ENCODE data around the gene MAF. TPM values are rescaled to one million over a fixed set of nuclear protein-coding genes. Genes with fewer than 3 reads are reported as not detected.

Gene MAF
- total and polyA plus RNA-seq, 2 experiments from 2014 or later: 3.7 to 21.5 TPM

DNA sequence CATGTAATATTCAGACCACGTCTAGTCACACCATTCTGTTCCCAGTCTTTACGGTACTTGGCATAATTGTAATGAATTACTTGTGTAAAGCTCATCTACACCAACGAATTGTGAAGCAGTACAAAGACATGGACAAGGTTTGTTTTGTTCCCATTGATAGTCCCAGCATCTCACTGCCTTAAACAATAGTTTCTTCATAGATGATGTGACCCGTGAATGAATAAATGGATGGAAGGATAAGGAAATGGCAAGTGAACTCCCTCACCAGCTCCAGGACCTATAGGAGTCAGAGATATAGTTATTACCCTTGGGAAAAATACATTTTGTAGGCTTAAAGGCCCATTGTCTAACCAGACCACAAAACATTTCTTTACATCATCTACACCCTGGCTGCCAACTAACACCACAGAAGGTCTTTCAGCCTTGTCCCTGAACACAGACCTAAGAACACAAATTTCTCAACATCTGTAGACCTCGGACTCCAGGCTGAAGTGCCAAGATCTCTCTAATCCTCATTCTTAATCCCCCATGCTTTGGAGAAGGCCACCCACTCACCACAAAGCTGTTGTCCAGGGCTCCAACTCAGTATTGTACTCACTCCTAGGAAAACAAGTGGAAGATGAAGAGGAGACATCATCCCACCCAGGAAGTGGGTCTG is 38.2 kb downstream of the MAF start:
- Histone ChIP-seq H3K27me3 (no peaks in the 10 kb centered on the region), H3K36me3 (no peaks in the 10 kb centered on the region), H3K9me3 (ENCODE audit: low read depth) (no peaks in the 10 kb centered on the region), H3K4me1 (ENCODE audit: low read depth) (peaks cover 3% of the 10 kb centered on the region), H3K4me3 (no peak overlapping the region), H3K27ac (no peak overlapping the region)
- DNase-seq (ENCODE audit: low read depth in 1 of 2, low spot score in 1 of 2): no peak
- TF ChIP-seq, protein P1, sequence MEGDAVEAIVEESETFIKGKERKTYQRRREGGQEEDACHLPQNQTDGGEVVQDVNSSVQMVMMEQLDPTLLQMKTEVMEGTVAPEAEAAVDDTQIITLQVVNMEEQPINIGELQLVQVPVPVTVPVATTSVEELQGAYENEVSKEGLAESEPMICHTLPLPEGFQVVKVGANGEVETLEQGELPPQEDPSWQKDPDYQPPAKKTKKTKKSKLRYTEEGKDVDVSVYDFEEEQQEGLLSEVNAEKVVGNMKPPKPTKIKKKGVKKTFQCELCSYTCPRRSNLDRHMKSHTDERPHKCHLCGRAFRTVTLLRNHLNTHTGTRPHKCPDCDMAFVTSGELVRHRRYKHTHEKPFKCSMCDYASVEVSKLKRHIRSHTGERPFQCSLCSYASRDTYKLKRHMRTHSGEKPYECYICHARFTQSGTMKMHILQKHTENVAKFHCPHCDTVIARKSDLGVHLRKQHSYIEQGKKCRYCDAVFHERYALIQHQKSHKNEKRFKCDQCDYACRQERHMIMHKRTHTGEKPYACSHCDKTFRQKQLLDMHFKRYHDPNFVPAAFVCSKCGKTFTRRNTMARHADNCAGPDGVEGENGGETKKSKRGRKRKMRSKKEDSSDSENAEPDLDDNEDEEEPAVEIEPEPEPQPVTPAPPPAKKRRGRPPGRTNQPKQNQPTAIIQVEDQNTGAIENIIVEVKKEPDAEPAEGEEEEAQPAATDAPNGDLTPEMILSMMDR (IDR thresholded peaks at IDR 0.05; ENCODE audit: low read depth, low read length): no peak

DNA sequence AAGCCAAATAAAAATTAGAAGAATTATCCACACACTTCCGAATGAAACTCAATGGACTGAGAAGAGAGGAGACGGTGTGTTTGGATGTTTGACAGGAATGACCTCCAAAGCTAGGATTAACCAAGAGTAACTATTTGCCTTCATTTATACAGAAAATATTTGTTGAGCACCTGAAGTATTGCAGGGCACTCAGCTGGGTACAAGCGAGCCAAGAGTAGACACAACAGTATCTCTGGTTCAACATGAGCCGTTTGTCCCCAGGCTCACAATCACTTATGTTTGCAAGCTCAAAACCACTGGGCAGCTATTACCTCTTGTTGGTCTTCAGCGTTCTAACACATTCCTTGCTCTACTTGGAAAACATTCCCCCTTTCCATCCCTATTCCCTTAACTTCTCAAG is 38.8 kb downstream of the MAF start:
- no peak overlapping the region for H3K4me3 ChIP-seq
- no peak overlapping the region for H3K27ac ChIP-seq
- TF ChIP-seq, protein P1 (IDR thresholded peaks at IDR 0.05; ENCODE audit: low read depth, low read length): no peak
- H3K36me3 ChIP-seq: no peaks in the 10 kb centered on the region
- H3K9me3 ChIP-seq (ENCODE audit: low read depth): no peaks in the 10 kb centered on the region
- no peaks in the 10 kb centered on the region for H3K27me3 ChIP-seq
- H3K4me1 ChIP-seq (ENCODE audit: low read depth): peaks cover 3% of the 10 kb centered on the region
- no peak for DNase-seq (ENCODE audit: low read depth in 1 of 2, low spot score in 1 of 2)

DNA sequence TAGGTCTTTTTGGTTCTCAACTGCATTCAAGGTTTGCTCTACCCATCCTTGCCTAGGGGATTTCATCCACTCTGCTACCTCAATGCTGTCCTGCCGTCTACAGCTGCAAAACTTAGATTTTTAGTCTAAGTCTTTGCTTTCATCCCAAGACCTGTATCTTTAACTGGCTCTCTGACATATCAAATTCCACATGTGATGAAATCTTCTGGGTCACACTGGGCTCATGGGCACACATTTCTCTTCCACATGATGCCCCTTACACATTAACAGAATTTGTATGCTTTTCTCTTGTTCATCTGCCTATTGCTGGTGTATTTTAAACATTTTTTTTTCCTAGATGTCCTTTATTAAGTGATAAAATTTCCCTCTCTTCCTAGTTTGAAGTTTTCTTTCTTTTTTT is 39.6 kb downstream of the MAF start:
- no peaks in the 10 kb centered on the region for H3K9me3 ChIP-seq (ENCODE audit: low read depth)
- no peak for DNase-seq (ENCODE audit: low read depth in 1 of 2, low spot score in 1 of 2)
- H3K27ac ChIP-seq: no peak overlapping the region
- H3K4me1 ChIP-seq (ENCODE audit: low read depth): peaks cover 3% of the 10 kb centered on the region
- no peaks in the 10 kb centered on the region for H3K36me3 ChIP-seq
- no peak overlapping the region for H3K4me3 ChIP-seq
- TF ChIP-seq, protein P1 (IDR thresholded peaks at IDR 0.05; ENCODE audit: low read depth, low read length): no peak
- no peaks in the 10 kb centered on the region for H3K27me3 ChIP-seq

DNA sequence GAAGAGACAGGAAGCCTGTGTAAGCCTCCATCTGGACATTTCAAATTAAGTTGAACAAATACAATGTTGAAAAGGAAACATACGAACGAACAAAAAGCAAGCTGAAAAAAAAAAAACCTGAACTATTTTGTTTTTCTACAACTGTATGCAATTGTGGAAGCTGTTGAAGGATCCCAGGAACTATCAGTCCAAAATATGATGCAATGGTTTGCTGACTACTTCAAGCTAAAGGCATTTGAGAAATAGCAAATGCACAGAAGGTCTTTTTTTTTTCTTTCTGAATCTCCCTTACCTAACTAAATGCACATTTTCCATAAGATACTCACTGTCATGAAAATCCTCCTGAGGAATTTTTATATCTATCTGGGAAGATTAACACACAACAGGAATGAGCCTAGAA is 40.2 kb downstream of the MAF start:
- TF ChIP-seq, protein P1 (IDR thresholded peaks at IDR 0.05; ENCODE audit: low read depth, low read length): no peak
- DNase-seq (ENCODE audit: low read depth in 1 of 2, low spot score in 1 of 2): no peak
- no peak overlapping the region for H3K4me3 ChIP-seq

DNA sequence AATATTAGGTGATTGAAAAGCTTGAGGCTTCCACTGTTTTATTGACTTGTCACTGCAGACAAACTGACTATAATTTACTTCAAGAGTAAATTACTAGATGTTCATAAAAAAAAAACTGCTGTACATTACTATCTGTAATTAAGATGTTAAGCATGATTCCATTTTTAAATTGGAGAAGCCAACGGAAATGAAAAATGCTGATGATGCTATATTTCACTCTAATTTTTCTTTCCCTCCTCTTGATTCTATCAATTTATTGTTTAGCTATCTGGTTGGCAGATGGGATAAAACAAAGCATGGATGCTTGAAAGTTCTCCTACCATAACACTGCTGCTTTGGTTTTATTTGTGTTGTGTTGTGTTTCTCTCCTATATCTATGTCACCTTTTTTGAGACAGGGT is 41.0 kb downstream of the MAF start:
- Histone ChIP-seq H3K27me3 (no peaks in the 10 kb centered on the region), H3K36me3 (no peaks in the 10 kb centered on the region), H3K4me3 (no peak overlapping the region), H3K4me1 (ENCODE audit: low read depth) (peaks cover 3% of the 10 kb centered on the region), H3K27ac (no peak overlapping the region), H3K9me3 (ENCODE audit: low read depth) (no peaks in the 10 kb centered on the region)
- no peak for DNase-seq (ENCODE audit: low read depth in 1 of 2, low spot score in 1 of 2)
- TF ChIP-seq, protein P1 (IDR thresholded peaks at IDR 0.05; ENCODE audit: low read depth, low read length): no peak

More for the DNA sequence above, 40.2 kb downstream of the MAF start:
- Histone ChIP-seq H3K27me3 (no peaks in the 10 kb centered on the region), H3K27ac (no peak overlapping the region), H3K36me3 (no peaks in the 10 kb centered on the region), H3K9me3 (ENCODE audit: low read depth) (no peaks in the 10 kb centered on the region), H3K4me1 (ENCODE audit: low read depth) (peaks cover 3% of the 10 kb centered on the region)

Measured in cardiac muscle cell (in vitro differentiated cells and primary cell).